ENCODE measurements around the gene IL17REL. TPM values are rescaled to one million over a fixed set of nuclear protein-coding genes. Genes with fewer than 3 reads are reported as not detected.

The IL17REL gene
- total RNA-seq, 1 donor from 2014 or later, result not detected

- no peak overlapping the region for H3K27ac ChIP-seq
- H3K9me3 ChIP-seq, result no peaks in the 10 kb centered on the region
- intact Hi-C loops (cut with DNase I), result no loop called here
- TF ChIP-seq CTCF (IDR thresholded peaks at IDR 0.05), result no peak
- peak overlapping the region in 1 of 2 donors; percentile 33 for H3K4me3 ChIP-seq
- H3K27me3 ChIP-seq, result peaks cover 10% of the 10 kb centered on the region
- no peak for DNase-seq (ENCODE audit: low spot score in 2 of 2)
- H3K4me1 ChIP-seq, result peaks cover 0 to 11% of the 10 kb centered on the region in 2 donors
- H3K36me3 ChIP-seq, result no peaks in the 10 kb centered on the region
Observed at GRCh38 chr22:50058906-50059880, 46.6 kb upstream of the IL17REL start.

- Histone ChIP-seq H3K36me3 (no peaks in the 10 kb centered on the region), H3K27me3 (peaks cover 10% of the 10 kb centered on the region), H3K4me1 (peaks cover 0 to 11% of the 10 kb centered on the region in 2 donors), H3K9me3 (peaks cover 0 to 8% of the 10 kb centered on the region in 2 donors), H3K27ac (no peak within 1 kb of the TSS), H3K4me3 (peak within 1 kb of the TSS in 1 of 2 donors; percentile 33)
- intact Hi-C loops (cut with DNase I), result no loop called here
- TF ChIP-seq CTCF (IDR thresholded peaks at IDR 0.05), result no peak
- no peak for DNase-seq (ENCODE audit: low spot score in 2 of 2)
Observed at GRCh38 chr22:50058061-50058905, 45.7 kb upstream of the IL17REL start, which contains the start of gene TTLL8. Gene TTLL8, minus strand, starts transcription at chr22:50058298.

GRCh38 chr22:50057278-50058060 lies 44.9 kb upstream of the IL17REL start:
- intact Hi-C loops (cut with DNase I), result no loop called here
- Histone ChIP-seq H3K4me3 (no peak overlapping the region), H3K27me3 (peaks cover 10% of the 10 kb centered on the region), H3K36me3 (no peaks in the 10 kb centered on the region), H3K9me3 (peaks cover 0 to 8% of the 10 kb centered on the region in 2 donors), H3K4me1 (peaks cover 0 to 11% of the 10 kb centered on the region in 2 donors), H3K27ac (no peak overlapping the region)
- no peak for DNase-seq (ENCODE audit: low spot score in 2 of 2)
- no peak for TF ChIP-seq CTCF (IDR thresholded peaks at IDR 0.05)

GRCh38 chr22:50056214-50056972 lies 43.8 kb upstream of the IL17REL start:
- peaks cover 0 to 8% of the 10 kb centered on the region in 2 donors for H3K9me3 ChIP-seq
- H3K36me3 ChIP-seq, result no peaks in the 10 kb centered on the region
- no peak for TF ChIP-seq CTCF (IDR thresholded peaks at IDR 0.05)
- DNase-seq (ENCODE audit: low spot score in 2 of 2), result no peak
- H3K27me3 ChIP-seq, result peaks cover 10% of the 10 kb centered on the region
- H3K4me3 ChIP-seq, result no peak overlapping the region
- intact Hi-C loops (cut with DNase I), result no loop called here
- no peak overlapping the region for H3K27ac ChIP-seq
- peaks cover 0 to 11% of the 10 kb centered on the region in 2 donors for H3K4me1 ChIP-seq

All from ascending aorta (tissue), 2 donors.